Occipital lobe (tissue), 2 donors: ENCODE data around the gene ZCCHC17. TPM values are rescaled to one million over a fixed set of nuclear protein-coding genes. Genes with fewer than 3 reads are reported as not detected.

Experiments
- DNase-seq: peaks from one replicate; lab custom pipeline; 2025; lab: John Stamatoyannopoulos, UW
- total RNA-seq: library from RNA; depleted of rRNA; stranded (reverse); fragments of >200 nt; gene quantifications from one replicate; pipeline ENCODE4 v1.2.3, GENCODE V29; 2014

The ZCCHC17 gene
- total RNA-seq, 1 donor from 2014 or later = 36.0 TPM

DNA sequence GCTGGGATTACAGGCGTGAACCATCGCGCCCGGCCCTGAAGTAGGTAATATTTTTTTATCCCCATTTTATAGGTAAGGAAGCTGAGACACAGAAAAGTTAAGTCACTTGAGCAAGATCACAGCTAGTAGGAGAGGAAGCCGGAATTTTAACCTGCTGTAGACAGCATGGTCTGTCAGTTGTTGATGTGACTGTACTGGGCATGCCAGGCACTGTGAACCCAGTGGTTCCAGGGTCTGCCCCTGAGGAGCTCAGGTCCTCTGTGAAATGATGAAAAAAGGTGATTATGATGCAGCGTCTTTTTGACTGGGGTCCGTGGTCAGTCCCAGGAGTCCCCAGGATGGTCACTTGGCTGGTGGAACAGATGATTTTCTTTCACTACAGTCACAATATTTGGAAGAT, 92.8 kb downstream of the ZCCHC17 start:
- no peak for DNase-seq

DNA sequence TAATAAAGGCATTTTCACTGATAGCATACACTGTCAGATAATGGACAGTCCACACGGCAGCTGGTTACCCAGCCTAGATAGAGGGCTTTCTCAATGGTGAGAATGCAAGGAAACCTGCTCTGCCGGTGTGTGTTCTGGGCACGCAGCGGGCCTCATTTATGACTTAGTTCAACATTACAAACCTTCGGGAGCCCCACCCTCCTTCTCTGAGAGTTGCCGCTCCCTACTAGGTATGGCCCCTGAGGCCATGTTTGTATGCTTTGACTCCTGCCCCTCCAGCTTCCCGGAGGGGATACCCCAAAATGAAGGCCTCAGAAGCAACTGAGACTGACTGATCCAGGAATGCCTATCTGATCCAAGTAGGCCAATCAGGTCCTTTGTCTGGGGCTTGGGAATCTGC, 93.2 kb downstream of the ZCCHC17 start:
- no peak for DNase-seq

DNA sequence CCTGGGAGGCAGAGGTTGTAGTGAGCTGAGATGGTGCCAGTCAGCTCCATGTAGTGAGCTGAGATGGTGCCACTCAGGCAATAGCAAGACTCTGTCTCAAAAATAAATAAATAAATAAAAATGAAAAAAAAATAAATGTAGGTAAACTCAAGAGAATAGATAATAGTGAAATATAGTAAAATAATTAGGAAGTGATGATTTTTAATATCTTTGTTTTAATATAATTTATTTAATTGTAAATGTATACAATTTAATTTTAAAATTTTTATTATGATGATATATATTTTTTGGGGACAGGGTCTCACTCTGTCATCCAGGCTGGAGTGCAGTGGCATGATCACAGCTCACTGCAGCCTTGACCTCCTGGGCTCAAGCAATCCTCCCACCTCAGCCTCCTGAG, 96.6 kb downstream of the ZCCHC17 start:
- no peak for DNase-seq

DNA sequence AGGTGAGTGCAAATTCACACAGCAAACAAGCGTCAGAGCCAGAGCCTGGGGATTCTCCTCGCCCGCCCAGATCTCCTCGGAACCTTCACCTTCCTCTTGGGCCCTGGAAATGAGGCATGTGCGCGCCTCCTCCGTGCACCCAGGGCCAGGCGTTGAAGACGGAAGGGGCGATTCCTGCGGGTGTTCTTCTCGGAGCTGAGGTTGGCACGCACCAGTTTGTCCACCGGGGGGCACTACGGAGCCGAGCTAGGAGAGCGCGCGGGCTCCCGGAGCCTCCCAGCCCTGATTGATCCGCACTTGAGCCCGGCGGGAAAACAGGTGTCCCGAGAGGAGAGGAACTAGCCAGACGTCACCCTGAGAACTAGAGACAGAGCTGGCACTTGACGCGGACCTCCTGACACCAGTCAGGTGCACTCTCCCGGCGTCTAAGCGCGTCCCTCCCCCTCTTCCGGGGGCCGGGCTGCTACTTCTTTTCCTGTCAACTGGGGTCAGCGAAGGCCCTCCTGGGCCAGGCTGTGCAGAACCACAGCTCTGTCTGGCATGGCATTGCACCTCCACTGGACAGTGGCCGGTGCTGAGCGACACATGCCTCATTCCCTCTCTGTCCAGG, 97.9 kb downstream of the ZCCHC17 start:
- DNase-seq = peak; percentile 34

DNA sequence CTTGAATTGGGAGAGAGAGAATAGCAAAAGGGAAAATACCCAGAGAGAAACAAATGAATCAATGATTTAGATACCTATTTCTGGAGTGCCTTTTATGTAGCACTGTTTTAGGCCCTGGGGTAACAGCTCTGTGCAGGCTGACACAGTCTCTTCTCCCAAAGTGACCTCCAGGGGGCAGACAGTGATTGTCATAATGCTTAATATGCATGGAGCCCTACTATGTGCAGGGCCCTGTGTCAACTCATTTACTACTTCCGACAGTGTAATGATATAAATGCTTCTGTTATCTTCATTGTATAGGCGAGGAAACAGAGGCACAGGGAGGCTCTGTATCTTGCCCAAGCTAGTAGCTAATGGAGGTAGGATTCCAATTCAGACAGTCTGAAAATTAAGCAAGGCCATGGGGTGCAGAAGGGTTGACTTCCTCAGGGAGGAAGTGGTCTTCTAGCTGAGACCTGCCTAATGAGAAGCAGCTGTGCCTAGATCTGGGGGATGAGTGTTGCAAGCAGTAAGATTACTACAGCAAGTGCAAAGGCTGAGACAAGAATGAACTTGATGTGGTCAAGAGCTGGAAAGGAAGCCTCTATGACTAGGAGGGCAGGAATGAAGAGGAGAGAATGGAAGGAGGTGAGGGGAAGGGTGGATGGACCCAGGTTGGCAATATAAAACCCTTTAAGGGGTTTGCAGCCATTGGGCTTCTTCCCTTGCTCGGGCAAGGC, 100.0 kb downstream of the ZCCHC17 start:
- no peak for DNase-seq

DNA sequence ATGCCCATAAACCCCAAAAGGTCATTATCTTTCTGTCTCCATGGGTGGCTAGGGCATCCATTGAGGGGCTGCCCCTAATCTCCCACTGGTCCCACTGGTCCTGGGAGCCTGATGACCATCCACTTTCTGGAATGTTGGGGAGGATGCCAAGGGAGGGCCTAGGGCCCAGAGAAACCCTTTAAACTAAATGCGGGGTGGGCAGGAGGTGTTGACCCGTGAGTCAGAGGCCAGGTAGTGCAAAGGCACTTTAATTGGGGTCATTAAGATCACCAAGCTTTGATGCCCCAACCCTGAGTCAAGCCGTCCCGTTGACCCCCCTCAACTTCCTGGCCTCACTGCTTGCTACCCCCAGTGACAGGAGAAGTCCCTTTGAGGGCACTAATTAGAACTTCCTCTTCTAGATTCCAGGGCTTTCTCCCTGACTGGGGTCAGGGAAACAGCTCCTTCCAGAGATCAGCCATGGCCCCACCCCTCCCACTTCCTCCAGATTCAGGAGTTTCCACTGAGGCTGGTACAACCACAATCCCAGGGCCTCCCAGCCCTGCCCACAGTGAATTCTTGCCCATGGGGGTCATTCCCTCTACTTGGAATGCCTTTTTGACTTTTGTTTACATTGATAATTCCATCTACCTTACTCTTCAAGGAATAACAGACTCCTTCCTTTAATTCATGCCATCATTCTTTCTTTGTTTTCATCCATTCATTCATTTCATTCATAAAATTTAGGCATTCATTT, 100.7 kb downstream of the ZCCHC17 start:
- no peak for DNase-seq

DNA sequence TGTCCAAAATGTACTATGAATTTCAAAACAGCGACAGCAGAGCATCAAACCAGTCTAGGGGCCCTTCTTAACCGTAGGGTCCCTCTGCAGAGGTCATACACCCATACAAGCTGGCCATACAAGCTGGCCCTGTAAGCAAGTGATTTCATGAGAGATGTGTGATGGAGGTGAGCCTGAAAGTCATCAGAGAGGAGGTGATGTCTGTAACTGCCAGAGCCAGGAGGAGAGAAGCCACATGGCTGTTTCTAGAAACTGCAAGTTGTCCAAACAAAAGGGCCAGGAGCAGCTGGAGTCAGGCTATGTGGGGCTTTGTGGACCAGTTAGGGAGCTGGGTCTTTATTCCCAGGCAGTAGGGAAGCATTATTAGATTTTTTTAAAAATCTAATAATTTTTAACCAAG, 101.4 kb downstream of the ZCCHC17 start:
- no peak for DNase-seq

DNA sequence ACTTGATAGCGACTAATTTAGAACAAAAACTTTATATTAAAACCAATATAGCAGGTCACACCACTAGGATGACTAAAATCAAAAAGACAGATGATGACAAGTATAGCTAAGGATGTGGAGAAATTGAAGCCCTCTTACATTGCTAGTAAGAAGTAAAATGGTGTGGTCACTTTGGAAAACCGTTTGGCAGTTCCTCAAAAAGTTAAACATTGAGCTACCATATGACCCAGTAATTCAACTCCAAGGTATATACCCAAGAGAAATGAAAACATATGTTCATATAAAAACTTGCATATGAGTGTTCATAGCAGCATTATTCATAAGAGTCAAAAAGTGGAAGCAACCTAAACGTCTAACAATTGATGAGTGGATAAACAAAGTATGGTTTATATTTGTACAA, 103.1 kb downstream of the ZCCHC17 start:
- DNase-seq = no peak

DNA sequence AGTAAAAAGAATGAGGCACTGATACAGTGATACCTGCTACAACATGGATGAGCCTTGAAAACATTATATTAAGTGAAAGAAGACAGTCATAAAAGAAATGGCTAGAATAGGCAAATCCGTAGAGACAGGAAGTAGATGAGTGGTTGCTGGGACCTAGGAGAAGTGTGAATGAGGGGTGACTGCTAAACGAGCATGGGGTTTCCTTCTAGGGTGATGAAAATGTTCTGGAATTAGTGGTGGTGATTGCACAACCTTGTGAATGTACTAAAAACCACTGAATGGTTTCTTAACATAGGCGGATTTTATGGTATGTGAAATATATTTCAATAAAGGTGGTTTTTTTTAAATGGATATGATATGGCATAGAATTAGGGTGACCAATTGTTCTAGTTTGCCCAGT, 103.6 kb downstream of the ZCCHC17 start:
- DNase-seq = no peak

DNA sequence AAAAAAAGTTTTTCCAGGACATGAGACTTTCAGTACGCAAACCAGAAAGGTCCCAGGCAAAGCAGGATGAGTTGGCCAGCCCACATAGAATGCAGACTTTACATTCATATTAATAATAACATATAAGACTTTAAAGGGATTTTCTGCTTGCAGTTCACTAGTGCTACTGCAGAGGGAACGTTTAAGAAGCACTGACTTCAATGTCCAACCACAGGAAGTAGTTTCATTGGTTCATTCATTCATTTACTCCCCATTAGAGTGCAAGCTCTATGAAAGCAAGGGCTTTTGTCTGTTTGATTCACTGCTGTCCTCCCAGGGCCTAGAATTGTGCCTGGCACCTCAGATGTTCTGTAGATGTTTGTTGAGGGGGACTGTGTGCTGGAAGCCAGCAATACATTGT, 104.4 kb downstream of the ZCCHC17 start:
- no peak for DNase-seq

DNA sequence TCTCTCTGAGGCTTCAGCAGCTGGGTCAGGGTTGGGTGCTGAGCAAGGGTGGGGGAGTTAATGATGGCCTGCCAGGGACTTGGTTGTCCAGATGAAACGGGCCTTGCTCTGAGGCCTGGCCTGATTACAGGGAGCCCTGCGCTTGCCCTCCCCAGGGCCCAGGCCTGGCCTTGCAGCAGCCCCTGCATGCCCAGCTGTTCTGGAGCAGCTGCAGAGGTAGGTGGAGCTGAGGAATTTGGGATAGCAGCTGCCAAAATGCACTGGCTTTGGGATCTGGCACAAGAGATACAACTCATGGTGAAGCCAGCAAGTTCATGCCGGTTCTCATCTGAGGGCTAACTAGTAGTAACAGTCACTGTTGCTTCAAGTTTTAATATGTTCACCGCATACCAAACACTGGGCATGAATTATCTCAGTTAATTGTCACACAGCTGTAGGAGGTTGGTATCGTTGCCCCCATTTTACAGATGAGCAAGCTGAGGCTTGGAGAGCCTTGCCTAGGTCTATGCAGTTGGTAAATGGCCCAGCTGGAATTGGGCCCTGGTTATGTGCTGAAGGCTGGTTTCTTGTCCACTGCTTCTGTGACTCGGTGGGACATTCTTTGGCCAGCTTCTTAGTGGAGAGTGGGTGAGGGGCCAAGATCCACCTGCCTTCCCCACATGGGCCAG, 108.9 kb downstream of the ZCCHC17 start:
- DNase-seq = no peak

DNA sequence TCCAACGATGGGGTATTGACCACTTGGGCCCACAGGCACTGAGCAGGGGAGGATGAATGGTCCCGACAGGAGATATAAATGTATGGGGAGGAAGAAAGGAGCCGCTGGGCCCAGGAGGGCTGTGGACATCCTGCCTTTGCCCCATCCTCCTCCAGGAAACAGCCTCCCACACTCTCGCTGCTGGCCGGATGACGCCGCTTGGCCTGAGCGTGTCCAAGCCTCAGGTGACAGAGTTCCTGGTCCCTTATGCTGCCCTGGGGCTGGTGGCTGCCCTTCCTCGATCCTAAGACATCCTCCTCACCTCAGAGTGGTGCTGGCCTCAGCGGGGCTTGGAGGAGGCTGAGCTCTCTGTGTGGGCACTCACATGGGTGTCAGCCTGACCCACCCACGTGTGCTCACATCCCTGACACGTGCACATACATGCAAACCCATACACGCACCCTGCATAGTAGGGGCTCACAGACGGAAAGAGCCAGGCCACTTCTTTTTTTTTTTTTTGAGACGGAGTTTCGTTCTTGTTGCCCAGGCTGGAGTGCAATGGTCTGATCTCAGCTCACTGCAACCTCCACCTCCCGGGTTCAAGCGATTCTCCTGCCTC, 110.3 kb downstream of the ZCCHC17 start:
- no peak for DNase-seq

DNA sequence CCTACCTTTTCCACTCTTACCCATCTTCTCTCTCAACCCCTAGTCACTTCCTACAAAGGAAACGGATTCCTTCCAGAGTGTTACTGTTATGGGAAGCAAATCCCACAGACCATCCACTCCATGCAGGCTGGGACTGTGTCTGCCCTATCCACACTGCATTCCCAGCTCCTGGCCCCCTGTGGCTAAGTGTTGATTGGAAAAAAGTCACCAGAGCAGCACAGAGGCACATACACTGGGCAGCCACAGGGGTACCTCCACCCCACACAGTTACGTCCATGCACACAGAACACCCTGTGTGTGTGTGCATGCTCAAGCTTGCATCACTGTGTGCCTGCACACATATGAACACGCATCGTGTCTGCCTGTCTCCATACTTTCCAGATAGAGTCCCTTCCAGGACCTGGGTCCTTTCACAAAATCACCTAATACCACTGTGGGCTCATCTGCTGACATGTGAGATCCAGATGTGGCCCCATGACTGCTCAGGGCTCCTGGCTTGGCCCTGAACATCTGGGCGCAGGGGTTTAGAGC, 112.0 kb downstream of the ZCCHC17 start:
- no peak for DNase-seq

DNA sequence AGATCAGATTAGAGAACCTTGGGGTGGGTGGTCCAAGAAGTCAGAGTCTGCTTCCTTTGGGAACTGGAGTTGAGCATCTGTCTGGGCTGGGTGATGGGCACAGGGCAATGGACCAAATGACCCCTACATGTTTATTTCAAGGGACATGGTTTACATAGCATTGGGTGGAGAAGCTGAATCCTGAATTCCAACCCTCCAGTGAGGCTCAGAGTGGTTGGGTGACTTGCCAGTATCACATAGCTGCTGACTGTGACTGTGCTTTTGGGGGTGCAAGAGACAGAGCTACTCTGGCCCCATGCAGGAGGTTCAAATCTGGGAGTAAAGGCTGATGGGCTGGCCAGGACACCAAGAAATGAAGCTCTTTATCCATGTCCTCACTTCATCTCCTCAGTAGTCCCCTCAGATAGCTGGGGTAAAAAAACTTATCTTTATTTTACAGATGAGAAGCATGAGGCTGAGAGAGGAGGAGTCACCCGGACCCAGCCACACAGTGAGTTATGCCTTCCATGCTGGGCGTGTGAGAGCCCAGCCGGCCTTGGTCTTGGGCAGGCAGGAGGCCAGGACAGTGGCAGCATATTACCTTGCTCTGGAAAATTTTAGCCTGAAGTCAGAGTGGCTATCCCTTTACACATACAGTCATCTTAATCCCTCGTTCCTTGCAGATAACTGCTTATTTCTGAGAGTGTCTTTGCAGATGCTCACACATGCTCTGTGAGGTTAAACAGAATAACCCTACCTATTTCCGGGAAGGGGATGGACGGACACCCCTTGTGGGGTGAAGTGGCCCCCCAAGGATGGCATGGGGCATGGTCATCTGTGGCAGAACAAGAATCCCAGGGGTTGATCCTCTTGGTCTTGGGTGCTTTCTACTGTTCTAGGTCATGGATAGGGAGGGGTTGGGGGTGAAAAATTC, 113.4 kb downstream of the ZCCHC17 start:
- no peak for DNase-seq

DNA sequence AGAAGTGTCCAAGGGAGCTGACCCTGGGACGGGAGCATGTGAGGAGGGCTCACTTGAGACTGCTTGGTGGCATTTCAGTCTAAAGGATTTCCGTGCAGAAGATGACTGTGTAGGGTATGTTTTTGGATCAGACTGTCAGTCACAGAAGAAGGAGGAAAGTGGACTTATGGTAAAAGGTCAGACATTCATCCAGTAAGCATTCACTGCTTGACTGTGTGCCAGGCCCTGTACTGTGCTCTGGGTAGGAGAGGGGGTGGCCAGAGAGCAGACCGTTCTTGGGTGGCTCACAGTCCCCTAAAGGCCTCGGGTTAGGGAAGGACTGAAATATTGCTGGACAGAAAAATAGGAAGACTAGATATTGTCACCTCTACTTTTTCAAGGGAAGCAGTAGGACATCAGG, 114.0 kb downstream of the ZCCHC17 start:
- DNase-seq = no peak

DNA sequence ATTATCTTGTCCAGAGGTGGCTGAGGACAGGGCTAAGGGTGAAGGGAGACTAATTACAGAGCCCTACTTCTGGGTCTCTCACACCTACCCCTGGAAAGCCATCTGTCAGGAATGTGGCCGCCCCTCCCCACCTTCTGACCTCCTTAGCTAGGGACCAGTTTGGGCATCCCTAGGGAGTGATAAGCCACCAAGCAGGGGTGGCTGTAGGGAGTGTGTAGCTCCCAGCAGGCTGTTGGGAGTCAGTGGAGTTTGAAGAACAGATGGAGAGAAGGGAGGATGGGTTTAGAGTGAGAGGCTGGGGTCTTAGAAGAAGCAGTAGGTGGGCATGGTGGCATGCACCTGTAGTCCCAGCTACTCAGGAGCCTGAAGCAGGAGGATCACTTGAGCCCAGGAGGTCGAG, 115.4 kb downstream of the ZCCHC17 start:
- DNase-seq = no peak

DNA sequence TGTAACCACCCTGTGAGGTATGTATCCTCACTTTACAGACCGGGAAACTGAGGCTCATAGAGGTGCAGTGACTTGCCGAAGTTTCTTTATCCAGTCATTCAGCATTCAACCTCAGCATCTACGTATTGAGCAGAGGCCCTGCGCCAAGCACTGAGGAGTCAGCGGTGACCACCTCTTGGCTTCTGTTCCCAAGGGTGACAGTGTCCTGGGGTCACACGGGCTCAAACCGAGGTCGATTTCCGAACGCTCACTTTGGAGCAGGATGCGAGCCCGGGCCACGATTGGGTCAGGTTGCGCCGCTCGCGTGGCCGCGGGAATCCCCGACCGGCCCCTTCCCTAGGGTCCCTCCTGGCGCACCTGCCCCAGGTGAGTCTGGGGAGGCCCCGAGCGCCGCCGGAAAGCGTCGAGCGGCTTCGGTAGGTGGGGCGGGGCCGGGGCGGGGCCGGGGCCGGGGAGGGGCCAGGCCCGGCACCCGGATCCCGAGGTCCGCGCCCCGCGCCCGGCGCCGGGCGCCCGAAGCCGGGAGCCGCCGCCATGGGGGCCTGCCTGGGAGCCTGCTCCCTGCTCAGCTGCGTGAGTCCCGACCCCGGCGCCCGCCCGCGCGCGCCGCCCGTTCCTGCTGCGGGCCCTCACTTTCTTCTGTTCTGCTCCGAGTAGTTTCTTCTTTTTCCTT, 116.0 kb downstream of the ZCCHC17 start, which contains the start of gene SERINC2:
Gene SERINC2, plus strand, starts transcription at position 482 of the 673 bp plus-strand sequence. Its CDS starts 53 bp downstream, at position 535.
- no peak for DNase-seq

DNA sequence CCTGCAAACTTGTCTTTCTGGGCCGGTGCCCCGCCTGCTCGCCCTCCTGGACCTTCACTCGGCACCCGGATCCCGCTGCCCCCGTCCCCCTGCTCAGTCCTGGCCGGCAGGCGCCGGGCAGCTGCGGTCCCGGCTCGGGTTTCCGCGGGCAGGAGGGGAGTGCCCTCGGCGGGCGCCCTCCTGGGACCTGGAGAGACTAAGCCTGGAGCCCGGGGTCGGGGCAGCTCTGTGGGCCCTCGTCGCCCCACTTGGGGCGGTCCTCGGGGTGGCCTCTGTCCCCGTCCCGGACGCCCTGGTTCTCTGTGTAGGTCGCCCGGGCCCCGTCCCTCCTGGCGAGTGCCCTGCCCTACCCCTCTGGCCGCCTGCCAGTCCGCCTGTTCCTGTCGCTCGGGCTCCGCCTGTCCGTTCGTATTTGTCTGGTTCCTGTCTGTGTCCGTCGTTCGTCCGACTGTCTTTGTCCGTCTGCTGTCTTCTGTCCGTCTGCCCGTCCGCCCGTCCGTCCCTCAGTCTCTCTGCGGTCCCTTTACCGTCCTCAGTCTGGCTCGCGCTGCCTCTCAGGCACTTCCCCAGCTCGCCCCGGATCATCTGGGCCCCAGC, 116.7 kb downstream of the ZCCHC17 start:
- no peak for DNase-seq
